DND-41 (cell line): ENCODE measurements around the gene CPN2.

Source experiments
- ATAC-seq: fragments of 200-7000 bp; cut with Tn5 transposase; 3 replicates; pipeline ENCODE4 v1.9.1; 2021; ENCODE audit warnings: low read depth; ENCODE audit not compliant: insufficient read depth
- DNase-seq: peaks from one replicate; pipeline ENCODE4 v3.0.0-alpha.2; 2020
- H2AFZ ChIP-seq: 2 replicates; pipeline ENCODE4 v1.6.0; 2012; ENCODE audit warnings: low read depth, low read length
- H3K27ac ChIP-seq: 2 replicates; pipeline ENCODE4 v1.5.1; 2012; ENCODE audit warnings: low read length, inconsistent platforms
- H3K27me3 ChIP-seq: fragments of 200-600 bp; sonication (generic); 2 replicates; pipeline ENCODE4 v1.6.0; 2012; ENCODE audit warnings: low read length, mild to moderate bottlenecking, inconsistent platforms; ENCODE audit not compliant: insufficient read depth, poor library complexity
- H3K36me3 ChIP-seq: 2 replicates; pipeline ENCODE4 v1.5.1; 2012; ENCODE audit warnings: low read length, inconsistent platforms; ENCODE audit not compliant: insufficient read depth
- H3K4me1 ChIP-seq: 2 replicates; pipeline ENCODE4 v1.5.1; 2012; ENCODE audit warnings: mild to moderate bottlenecking, low read length; ENCODE audit not compliant: insufficient read depth
- H3K4me2 ChIP-seq: 2 replicates; pipeline ENCODE4 v1.6.0; 2012; ENCODE audit warnings: mild to moderate bottlenecking, moderate library complexity, low read length, inconsistent platforms; ENCODE audit not compliant: insufficient read depth
- H3K4me3 ChIP-seq, 2 experiments: fragments of 200-600 bp in 1 of 2; shearing (Covaris generic) in 1 of 2; 2 replicates each; pipeline ENCODE4 v1.5.1; 2012 to 2016; ENCODE audit warnings: inconsistent platforms in 2 of 2, low read length in 2 of 2, mild to moderate bottlenecking in 2 of 2, low read depth in 1 of 2, moderate library complexity in 1 of 2
- H3K79me2 ChIP-seq: 2 replicates; pipeline ENCODE4 v1.6.0; 2012; ENCODE audit warnings: low read length, inconsistent platforms; ENCODE audit not compliant: insufficient read depth
- H3K9ac ChIP-seq: 2 replicates; pipeline ENCODE4 v1.6.0; 2012; ENCODE audit warnings: low read depth, mild to moderate bottlenecking, inconsistent platforms, low read length, moderate library complexity
- H3K9me3 ChIP-seq: 2 replicates; pipeline ENCODE4 v1.5.1; 2012; ENCODE audit warnings: low read length, moderate library complexity, mild to moderate bottlenecking, inconsistent platforms; ENCODE audit not compliant: insufficient read depth, severe bottlenecking
- H4K20me1 ChIP-seq: 2 replicates; pipeline ENCODE4 v1.6.0; 2012; ENCODE audit warnings: low read length; ENCODE audit not compliant: insufficient read depth
- EZH2 ChIP-seq: IDR thresholded peaks from 3 replicates; pipeline ENCODE4 v1.6.1; 2012; ENCODE audit warnings: borderline replicate concordance, low read depth, mild to moderate bottlenecking, moderate library complexity, low read length, inconsistent platforms; ENCODE audit not compliant: severe bottlenecking
- TF ChIP-seq, protein P1 (sequence below): IDR thresholded peaks from 2 replicates; pipeline ENCODE4 v1.5.1; 2012; ENCODE audit warnings: borderline replicate concordance, low read length, moderate library complexity, mild to moderate bottlenecking; ENCODE audit not compliant: poor library complexity, severe bottlenecking; ENCODE audit errors: extremely low read depth

Gene CPN2

DNA sequence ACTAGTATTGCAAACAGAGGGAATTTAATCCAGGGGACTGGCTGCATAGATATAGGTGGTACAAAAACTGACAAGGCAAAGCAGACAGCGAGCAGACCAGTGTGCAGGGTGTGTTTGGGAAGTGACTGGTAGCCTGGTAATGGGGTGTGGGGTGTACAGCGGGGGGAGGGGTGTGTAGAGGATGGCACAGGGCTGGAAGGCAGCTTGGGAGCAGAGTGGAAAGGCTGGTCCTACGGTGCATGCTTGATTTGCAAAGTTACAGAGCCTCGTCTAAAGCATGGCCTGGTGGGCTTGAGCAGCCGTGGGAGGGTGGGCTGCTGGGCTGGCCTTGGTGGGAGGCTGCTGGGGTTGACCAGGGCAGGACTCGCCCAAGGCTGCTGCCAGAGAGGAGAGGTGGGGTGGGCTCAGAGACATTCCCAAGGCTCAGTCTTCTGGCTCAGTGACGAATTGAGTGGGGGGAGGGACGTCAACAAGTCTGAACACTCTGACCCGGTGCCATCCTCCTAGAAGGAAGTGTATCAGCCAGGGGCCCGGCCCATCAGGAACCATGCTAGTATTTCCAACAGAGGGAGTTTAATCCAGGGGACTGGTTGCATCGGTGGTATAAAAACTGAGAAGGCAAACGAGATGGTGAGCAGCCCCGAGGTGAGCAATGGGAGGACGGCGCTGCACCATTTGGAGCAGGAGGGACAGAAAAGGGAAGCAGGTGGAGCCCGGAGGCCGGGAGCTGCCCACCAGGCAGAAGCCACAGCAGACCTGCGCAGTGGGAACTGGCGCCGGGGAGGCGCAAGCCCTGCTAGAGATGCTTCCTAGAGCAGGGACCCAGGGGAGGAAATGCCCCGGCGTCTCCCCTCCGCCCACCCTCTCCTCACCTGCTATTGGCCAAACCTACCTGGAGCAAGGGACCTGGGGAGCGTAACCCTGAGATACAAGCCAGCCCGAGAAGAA, 29.2 kb downstream of the CPN2 start:
- H3K4me3 ChIP-seq, result no peak overlapping the region
- H3K79me2 ChIP-seq, result no peaks in the 10 kb centered on the region
- H3K27me3 ChIP-seq, result no peaks in the 10 kb centered on the region
- H3K27ac ChIP-seq, result no peak overlapping the region
- no peak overlapping the region for H2AFZ ChIP-seq
- H3K9me3 ChIP-seq, result peaks cover 10% of the 10 kb centered on the region
- no peak overlapping the region for H3K9ac ChIP-seq
- H3K36me3 ChIP-seq, result no peaks in the 10 kb centered on the region
- DNase-seq (no peak), ATAC-seq (no peak)
- no peak for TF ChIP-seq EZH2
- TF ChIP-seq, protein P1, sequence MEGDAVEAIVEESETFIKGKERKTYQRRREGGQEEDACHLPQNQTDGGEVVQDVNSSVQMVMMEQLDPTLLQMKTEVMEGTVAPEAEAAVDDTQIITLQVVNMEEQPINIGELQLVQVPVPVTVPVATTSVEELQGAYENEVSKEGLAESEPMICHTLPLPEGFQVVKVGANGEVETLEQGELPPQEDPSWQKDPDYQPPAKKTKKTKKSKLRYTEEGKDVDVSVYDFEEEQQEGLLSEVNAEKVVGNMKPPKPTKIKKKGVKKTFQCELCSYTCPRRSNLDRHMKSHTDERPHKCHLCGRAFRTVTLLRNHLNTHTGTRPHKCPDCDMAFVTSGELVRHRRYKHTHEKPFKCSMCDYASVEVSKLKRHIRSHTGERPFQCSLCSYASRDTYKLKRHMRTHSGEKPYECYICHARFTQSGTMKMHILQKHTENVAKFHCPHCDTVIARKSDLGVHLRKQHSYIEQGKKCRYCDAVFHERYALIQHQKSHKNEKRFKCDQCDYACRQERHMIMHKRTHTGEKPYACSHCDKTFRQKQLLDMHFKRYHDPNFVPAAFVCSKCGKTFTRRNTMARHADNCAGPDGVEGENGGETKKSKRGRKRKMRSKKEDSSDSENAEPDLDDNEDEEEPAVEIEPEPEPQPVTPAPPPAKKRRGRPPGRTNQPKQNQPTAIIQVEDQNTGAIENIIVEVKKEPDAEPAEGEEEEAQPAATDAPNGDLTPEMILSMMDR, result no peak
- H3K4me1 ChIP-seq, result no peaks in the 10 kb centered on the region
- no peak overlapping the region for H3K4me2 ChIP-seq
- peaks cover 3% of the 10 kb centered on the region for H4K20me1 ChIP-seq

DNA sequence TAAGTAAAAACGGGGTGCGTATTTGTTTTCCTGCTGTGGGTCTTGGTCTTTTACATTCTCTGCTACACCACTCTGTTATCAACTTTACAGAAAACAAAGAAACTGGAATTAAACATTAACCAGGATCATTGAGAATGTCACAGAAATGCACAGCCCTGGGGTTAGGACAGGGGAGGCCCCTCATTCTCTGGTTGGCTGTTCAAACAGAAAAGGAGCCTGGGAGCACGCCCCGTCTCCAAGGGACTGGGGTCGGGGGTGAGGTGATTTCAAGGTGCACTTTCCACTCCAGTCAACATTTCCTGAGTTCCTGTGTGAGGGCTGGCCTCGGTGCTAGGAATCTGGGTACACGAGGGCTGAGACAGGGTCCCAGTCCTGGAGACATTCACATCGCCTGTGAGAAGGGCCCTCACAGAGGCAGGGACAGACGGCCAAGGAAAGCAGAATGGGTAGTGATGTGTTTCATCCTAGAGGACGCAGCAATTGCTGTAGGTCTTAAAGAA, 30.3 kb downstream of the CPN2 start:
- Histone ChIP-seq H3K4me3 (no peak overlapping the region), H3K9ac (no peak overlapping the region), H3K79me2 (no peaks in the 10 kb centered on the region), H3K27ac (no peak overlapping the region), H3K9me3 (peaks cover 10% of the 10 kb centered on the region), H3K36me3 (no peaks in the 10 kb centered on the region), H2AFZ (no peak overlapping the region), H3K4me1 (peaks cover 5% of the 10 kb centered on the region), H3K27me3 (no peaks in the 10 kb centered on the region), H3K4me2 (no peak overlapping the region), H4K20me1 (peaks cover 3% of the 10 kb centered on the region)
- DNase-seq, result no peak
- TF ChIP-seq EZH2, result no peak
- TF ChIP-seq, protein P1, result no peak
- no peak for ATAC-seq

DNA sequence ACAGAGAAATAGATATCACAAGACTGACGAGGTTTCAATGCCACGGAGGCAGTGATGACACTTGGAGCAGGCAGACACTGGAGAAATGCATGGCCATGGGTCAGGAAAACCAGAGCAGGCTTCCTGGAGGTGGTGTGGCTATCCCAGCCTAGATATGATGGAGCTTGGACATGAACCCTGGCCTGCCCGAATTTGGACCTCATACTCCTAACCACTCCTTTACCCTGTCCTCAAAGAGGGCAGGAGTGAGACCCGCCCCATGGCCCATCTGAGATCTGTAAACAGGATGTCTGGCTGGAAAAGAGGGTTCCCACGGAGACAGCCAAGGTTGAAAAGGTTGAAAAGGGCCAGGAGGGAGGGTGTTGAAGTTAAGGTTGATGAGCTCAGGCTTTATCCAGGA, 31.0 kb downstream of the CPN2 start:
- TF ChIP-seq, protein P1, result no peak
- ATAC-seq, result no peak
- Histone ChIP-seq H4K20me1 (peaks cover 3% of the 10 kb centered on the region), H3K4me2 (no peak overlapping the region), H3K36me3 (no peaks in the 10 kb centered on the region), H3K27me3 (peaks cover 3% of the 10 kb centered on the region), H3K4me1 (peaks cover 12% of the 10 kb centered on the region), H2AFZ (no peak overlapping the region), H3K4me3 (no peak overlapping the region), H3K79me2 (no peaks in the 10 kb centered on the region), H3K9ac (no peak overlapping the region), H3K9me3 (peaks cover 10% of the 10 kb centered on the region), H3K27ac (no peak overlapping the region)
- no peak for DNase-seq
